ENCODE results near the gene CDH3.

The CDH3 gene

GRCh38 chr16:68744744-68745280 lies 99.7 kb downstream of the CDH3 start:
- H3K9me3 ChIP-seq (ENCODE audit: control extremely low read depth in 1 of 5, control insufficient read depth in 4 of 5, insufficient read depth in 2 of 5, low read depth in 1 of 5, low read length in 4 of 5) = no peaks in the 10 kb centered on the region
- 96% methylated on average over 8 of the region's 11 CpGs for WGBS (ENCODE audit: insufficient coverage)
- H3K4me3 ChIP-seq (ENCODE audit: control insufficient read depth in 1 of 7, extremely low read depth in 1 of 7, insufficient read depth in 4 of 7, low read depth in 2 of 7, low read length in 6 of 7) = no peak overlapping the region
- POLR2A ChIA-PET = no interaction called here
- H3K36me3 ChIP-seq (ENCODE audit: control insufficient read depth in 4 of 4, insufficient read depth in 4 of 4, low read length in 3 of 4) = no peaks in the 10 kb centered on the region
- DNase-seq = no peak
- H3K27me3 ChIP-seq (replicated peaks in 2 of 5; ENCODE audit: control insufficient read depth in 4 of 5, insufficient read depth in 5 of 5, low read length in 4 of 5) = no peaks in the 10 kb centered on the region
- peaks cover 0 to 14% (median 3%) of the 10 kb centered on the region in 4 experiments for H3K4me1 ChIP-seq (ENCODE audit: control extremely low read depth in 1 of 4, control insufficient read depth in 4 of 4, insufficient read depth in 4 of 4, low read length in 3 of 4)
- CTCF ChIA-PET = no interaction called here
- no peak overlapping the region for H3K27ac ChIP-seq (ENCODE audit: insufficient read depth in 1 of 2, low read depth in 1 of 2, low read length in 2 of 2, poor library complexity in 1 of 2, severe bottlenecking in 2 of 2)

GRCh38 chr16:68746951-68747350 lies 101.8 kb downstream of the CDH3 start:
- CTCF ChIA-PET = no interaction called here
- Histone ChIP-seq H3K9me3 (ENCODE audit: control extremely low read depth in 1 of 5, control insufficient read depth in 4 of 5, insufficient read depth in 2 of 5, low read depth in 1 of 5, low read length in 4 of 5) (no peaks in the 10 kb centered on the region), H3K4me1 (ENCODE audit: control extremely low read depth in 1 of 4, control insufficient read depth in 4 of 4, insufficient read depth in 4 of 4, low read length in 3 of 4) (peaks cover 0 to 5% (median 2%) of the 10 kb centered on the region in 4 experiments), H3K36me3 (ENCODE audit: control insufficient read depth in 4 of 4, insufficient read depth in 4 of 4, low read length in 3 of 4) (no peaks in the 10 kb centered on the region), H3K27ac (ENCODE audit: insufficient read depth in 1 of 2, low read depth in 1 of 2, low read length in 2 of 2, poor library complexity in 1 of 2, severe bottlenecking in 2 of 2) (no peak overlapping the region), H3K4me3 (ENCODE audit: control insufficient read depth in 1 of 7, extremely low read depth in 1 of 7, insufficient read depth in 4 of 7, low read depth in 2 of 7, low read length in 6 of 7) (no peak overlapping the region), H3K27me3 (replicated peaks in 2 of 5; ENCODE audit: control insufficient read depth in 4 of 5, insufficient read depth in 5 of 5, low read length in 4 of 5) (no peaks in the 10 kb centered on the region)
- no peak for DNase-seq
- POLR2A ChIA-PET = no interaction called here

- 100% methylated on average over 2 of the region's 3 CpGs for WGBS (ENCODE audit: insufficient coverage)
- H3K27ac ChIP-seq (ENCODE audit: insufficient read depth in 1 of 2, low read depth in 1 of 2, low read length in 2 of 2, poor library complexity in 1 of 2, severe bottlenecking in 2 of 2) = no peak overlapping the region
- H3K36me3 ChIP-seq (ENCODE audit: control insufficient read depth in 4 of 4, insufficient read depth in 4 of 4, low read length in 3 of 4) = no peaks in the 10 kb centered on the region
- H3K27me3 ChIP-seq (replicated peaks in 2 of 5; ENCODE audit: control insufficient read depth in 4 of 5, insufficient read depth in 5 of 5, low read length in 4 of 5) = no peaks in the 10 kb centered on the region
- H3K4me3 ChIP-seq (ENCODE audit: control insufficient read depth in 1 of 7, extremely low read depth in 1 of 7, insufficient read depth in 4 of 7, low read depth in 2 of 7, low read length in 6 of 7) = no peak overlapping the region
- H3K4me1 ChIP-seq (ENCODE audit: control extremely low read depth in 1 of 4, control insufficient read depth in 4 of 4, insufficient read depth in 4 of 4, low read length in 3 of 4) = no peaks in the 10 kb centered on the region
- POLR2A ChIA-PET = no interaction called here
- DNase-seq = no peak
- H3K9me3 ChIP-seq (ENCODE audit: control extremely low read depth in 1 of 5, control insufficient read depth in 4 of 5, insufficient read depth in 2 of 5, low read depth in 1 of 5, low read length in 4 of 5) = no peaks in the 10 kb centered on the region
- CTCF ChIA-PET = interaction anchor here (0.7 to 1.3 kb wide), 2 partner anchors 28 to 43 kb away, joined by 3 to 4 read pairs; no protein-coding TSS in a partner anchor
Observed at GRCh38 chr16:68749432-68749831, 104.3 kb downstream of the CDH3 start.
